Activated naive CD4-positive, alpha-beta T cell treated with anti-CD3 and anti-CD28 coated beads, Interleukin-2, amount 50 U/mL, for 72 hours (primary cell): ENCODE data around the gene DIPK1C. TPM values are rescaled to one million over a fixed set of nuclear protein-coding genes. Genes with fewer than 3 reads are reported as not detected.

ENCODE experiments used
- ATAC-seq, 2 donors: fragments of 150-1000 bp; cut with Tn5 transposase; 2 replicates each; pipeline ENCODE4 v1.10.0; 2021; ENCODE audit warnings: mild to moderate bottlenecking in 2 of 2, moderate library complexity in 2 of 2
- DNase-seq, 2 donors: peaks; one replicate each; pipeline ENCODE4 v3.0.0; 2021 to 2022; ENCODE audit warnings: low spot score in 2 of 2
- H3K27ac Mint-ChIP-seq, 2 donors: one replicate each; pipeline ENCODE4 v1.8.0; 2022; ENCODE audit warnings: mild to moderate bottlenecking in 2 of 2, mixed read lengths in 2 of 2
- H3K36me3 Mint-ChIP-seq, 2 donors: one replicate each; pipeline ENCODE4 v1.8.0; 2022; ENCODE audit warnings: mixed read lengths in 2 of 2
- H3K9me3 Mint-ChIP-seq, 2 donors: one replicate each; pipeline ENCODE4 v1.8.0; 2022; ENCODE audit warnings: mixed read lengths in 2 of 2
- total RNA-seq, 2 donors: library from RNA; stranded (reverse); gene quantifications; one replicate each; pipeline ENCODE4 v1.2.3, GENCODE V29; 2022

The DIPK1C gene
- total RNA-seq, 2 donors from 2014 or later, result not detected

- ATAC-seq (no peak), DNase-seq (no peak)
- Mint-ChIP-seq H3K27ac (no peak overlapping the region), H3K9me3 (no peaks in the 10 kb centered on the region), H3K36me3 (no peaks in the 10 kb centered on the region)
Measured at GRCh38 chr18:74444104-74444503, 13.0 kb downstream of the DIPK1C start.

- Mint-ChIP-seq H3K36me3 (no peaks in the 10 kb centered on the region), H3K9me3 (no peaks in the 10 kb centered on the region), H3K27ac (no peak overlapping the region)
- ATAC-seq, result no peak
- no peak for DNase-seq
Measured at GRCh38 chr18:74440808-74441427, 16.2 kb downstream of the DIPK1C start.

GRCh38 chr18:74438091-74438490 is 19.0 kb downstream of the DIPK1C start:
- no peak overlapping the region for H3K27ac Mint-ChIP-seq
- no peak for ATAC-seq

GRCh38 chr18:74436158-74436769 is 20.8 kb downstream of the DIPK1C start:
- no peak for ATAC-seq
- no peaks in the 10 kb centered on the region for H3K9me3 Mint-ChIP-seq
- no peak overlapping the region for H3K27ac Mint-ChIP-seq
- no peak for DNase-seq
- no peaks in the 10 kb centered on the region for H3K36me3 Mint-ChIP-seq

More at GRCh38 chr18:74438091-74438490, 19.0 kb downstream of the DIPK1C start:
- Mint-ChIP-seq H3K36me3 (no peaks in the 10 kb centered on the region), H3K9me3 (no peaks in the 10 kb centered on the region)
- no peak for DNase-seq

GRCh38 chr18:74435740-74436139 is 21.4 kb downstream of the DIPK1C start:
- Mint-ChIP-seq H3K9me3 (no peaks in the 10 kb centered on the region), H3K27ac (no peak overlapping the region), H3K36me3 (no peaks in the 10 kb centered on the region)
- no peak for ATAC-seq
- no peak for DNase-seq

DNA sequence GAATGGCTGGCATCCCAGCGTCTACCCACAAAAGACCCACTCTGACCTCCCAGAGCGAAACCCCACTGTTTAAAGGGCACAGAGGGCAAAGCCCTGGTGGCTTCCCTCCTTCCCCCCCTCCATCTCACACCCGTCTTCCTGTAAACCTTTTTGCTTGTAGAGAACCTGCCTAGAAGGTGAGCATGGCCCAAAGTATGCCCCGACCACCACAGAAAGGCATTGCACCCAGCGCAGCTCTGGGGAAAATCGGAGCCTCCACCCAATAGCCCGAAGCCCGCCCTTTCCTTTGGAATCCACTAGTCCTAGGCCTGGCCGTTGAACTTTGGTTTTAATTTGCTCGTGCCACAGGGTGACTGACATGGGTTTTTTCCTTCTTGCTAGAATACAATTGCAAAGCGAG is 22.6 kb downstream of the DIPK1C start:
- DNase-seq (no peak), ATAC-seq (no peak)
- Mint-ChIP-seq H3K36me3 (no peaks in the 10 kb centered on the region), H3K27ac (no peak overlapping the region), H3K9me3 (no peaks in the 10 kb centered on the region)

DNA sequence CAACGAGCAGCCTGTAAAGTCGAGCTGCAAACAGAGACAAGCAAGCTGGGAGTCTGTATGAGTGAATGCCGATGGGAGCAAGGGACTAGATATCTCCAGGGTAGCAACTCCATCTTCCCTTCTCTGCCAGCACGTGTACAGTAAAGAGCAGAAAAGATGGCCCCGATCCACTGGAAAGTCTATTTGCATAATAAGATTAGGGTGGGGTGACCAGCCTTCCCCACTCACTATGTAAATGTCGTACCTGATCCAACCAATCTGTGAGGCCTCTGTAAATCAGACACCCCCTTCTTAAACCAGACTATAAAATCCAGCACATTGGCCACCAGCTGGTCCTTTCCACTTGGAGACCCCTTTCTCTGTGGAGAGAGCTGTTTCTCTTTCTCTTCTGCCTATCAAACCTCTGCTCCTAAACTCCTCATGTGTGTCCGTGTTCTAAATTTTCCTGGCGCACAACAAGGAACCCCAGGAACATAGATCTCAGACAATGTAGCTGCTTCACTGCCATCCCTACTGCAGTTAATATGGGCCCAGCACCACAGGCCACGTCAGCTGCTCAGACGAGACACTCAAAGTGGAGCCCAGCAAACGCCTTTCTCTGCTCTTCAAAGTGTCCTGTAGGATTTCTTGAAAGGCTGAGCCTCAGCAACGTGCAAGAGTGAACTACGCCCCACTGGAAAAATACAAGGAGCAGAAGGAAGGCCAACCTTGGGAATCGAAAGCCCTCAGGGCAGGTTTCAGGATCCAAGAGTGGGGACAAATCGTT is 26.1 kb downstream of the DIPK1C start:
- Mint-ChIP-seq H3K27ac (peak overlapping the region in 1 of 2 donors; percentile 75), H3K36me3 (no peaks in the 10 kb centered on the region), H3K9me3 (no peaks in the 10 kb centered on the region)
- DNase-seq (no peak), ATAC-seq (no peak)

- Mint-ChIP-seq H3K36me3 (no peaks in the 10 kb centered on the region), H3K9me3 (no peaks in the 10 kb centered on the region), H3K27ac (no peak overlapping the region)
- DNase-seq, result no peak
- no peak for ATAC-seq
Measured at GRCh38 chr18:74430231-74430630, 26.9 kb downstream of the DIPK1C start.

DNA sequence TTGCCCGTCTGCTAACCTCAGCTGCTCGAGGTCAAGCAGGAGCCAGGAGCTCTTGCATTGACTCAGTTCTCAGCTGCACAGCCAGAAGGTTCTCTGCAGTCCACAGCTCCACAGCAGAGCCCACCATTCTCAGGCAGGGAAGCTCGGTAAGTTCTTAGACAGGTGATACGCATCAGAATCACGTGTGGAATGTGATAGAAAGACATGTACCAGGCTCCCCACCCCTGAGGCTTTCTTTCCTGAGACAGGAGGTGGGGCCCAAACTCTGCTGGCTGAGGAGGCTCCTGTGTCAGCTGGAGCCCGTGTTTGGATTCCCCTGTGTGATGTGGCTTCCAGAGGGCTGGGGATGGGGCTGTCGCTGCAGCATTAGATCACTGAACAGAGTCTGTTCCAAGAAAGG is 28.0 kb downstream of the DIPK1C start:
- H3K27ac Mint-ChIP-seq, result no peak overlapping the region
- no peak for ATAC-seq
- H3K36me3 Mint-ChIP-seq, result peaks cover 3 to 7% of the 10 kb centered on the region in 2 donors

DNA sequence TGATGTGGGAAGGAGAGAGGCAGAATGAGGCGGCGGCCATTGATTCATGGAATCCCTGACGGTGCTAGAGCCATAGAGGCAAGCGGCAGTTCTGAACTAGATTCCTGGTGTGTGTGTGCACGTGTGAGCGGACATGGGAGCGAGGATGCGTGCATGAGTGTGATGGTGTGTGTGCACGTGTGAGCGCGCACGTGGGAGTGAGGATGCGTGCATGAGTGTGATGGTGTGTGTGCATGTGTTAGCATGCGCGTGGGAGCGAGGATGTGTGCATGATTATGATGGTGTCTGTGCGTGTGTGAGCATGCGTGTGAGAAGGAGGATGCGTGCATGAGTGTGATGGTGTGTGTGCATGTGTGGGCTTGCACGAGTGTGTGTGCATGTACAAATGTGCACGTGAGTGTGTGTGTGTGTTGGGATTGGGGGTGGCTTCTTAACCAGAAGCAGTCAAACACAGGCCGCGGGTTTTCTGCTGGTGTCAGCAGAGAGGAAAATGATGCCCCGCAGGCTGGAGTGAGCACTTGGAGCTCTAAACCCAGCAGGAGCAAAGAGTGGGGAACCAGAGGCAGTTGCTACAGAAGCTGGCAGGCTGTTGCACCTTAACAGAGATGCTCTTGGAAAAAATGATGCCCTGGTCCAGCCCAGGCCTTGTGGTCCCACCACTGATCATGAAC is 29.5 kb downstream of the DIPK1C start:
- Mint-ChIP-seq H3K27ac (no peak overlapping the region), H3K9me3 (peaks cover 4 to 5% of the 10 kb centered on the region in 2 donors), H3K36me3 (peaks cover 6 to 9% of the 10 kb centered on the region in 2 donors)
- no peak for DNase-seq
- no peak for ATAC-seq

More for the DNA sequence above, 28.0 kb downstream of the DIPK1C start:
- DNase-seq, result no peak
- H3K9me3 Mint-ChIP-seq, result peaks cover 2 to 3% of the 10 kb centered on the region in 2 donors

DNA sequence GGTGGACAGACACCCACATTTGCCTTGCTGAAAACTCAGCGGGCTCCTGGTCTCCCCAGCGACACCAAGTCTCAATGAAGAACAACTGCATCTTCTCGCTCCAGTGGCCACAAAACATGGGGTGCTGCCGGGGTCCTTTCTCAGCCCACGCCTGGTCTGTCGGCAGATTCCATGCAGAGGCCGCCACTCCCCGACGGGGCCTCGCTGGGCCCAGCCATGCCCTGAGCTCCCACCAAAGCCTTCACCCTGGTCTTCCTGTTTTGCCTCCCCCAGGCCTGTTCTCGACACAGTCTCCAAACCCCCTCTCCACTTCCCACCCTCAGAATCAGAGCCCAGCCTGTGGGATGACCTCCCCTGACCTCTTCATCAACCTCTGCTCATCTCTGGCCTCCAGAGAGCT is 31.2 kb downstream of the DIPK1C start:
- no peak for ATAC-seq

GRCh38 chr18:74425161-74425560 is 31.9 kb downstream of the DIPK1C start:
- Mint-ChIP-seq H3K36me3 (peaks cover 6 to 9% of the 10 kb centered on the region in 2 donors), H3K27ac (no peak overlapping the region)
- DNase-seq, result no peak

More for the DNA sequence above, 31.2 kb downstream of the DIPK1C start:
- peaks cover 4 to 8% of the 10 kb centered on the region in 2 donors for H3K9me3 Mint-ChIP-seq
- DNase-seq, result no peak
- no peak overlapping the region for H3K27ac Mint-ChIP-seq
- peaks cover 6 to 9% of the 10 kb centered on the region in 2 donors for H3K36me3 Mint-ChIP-seq

GRCh38 chr18:74422541-74422940 is 34.6 kb downstream of the DIPK1C start:
- no peak for ATAC-seq

More at GRCh38 chr18:74425161-74425560, 31.9 kb downstream of the DIPK1C start:
- no peak for ATAC-seq
- peaks cover 4 to 9% of the 10 kb centered on the region in 2 donors for H3K9me3 Mint-ChIP-seq

DNA sequence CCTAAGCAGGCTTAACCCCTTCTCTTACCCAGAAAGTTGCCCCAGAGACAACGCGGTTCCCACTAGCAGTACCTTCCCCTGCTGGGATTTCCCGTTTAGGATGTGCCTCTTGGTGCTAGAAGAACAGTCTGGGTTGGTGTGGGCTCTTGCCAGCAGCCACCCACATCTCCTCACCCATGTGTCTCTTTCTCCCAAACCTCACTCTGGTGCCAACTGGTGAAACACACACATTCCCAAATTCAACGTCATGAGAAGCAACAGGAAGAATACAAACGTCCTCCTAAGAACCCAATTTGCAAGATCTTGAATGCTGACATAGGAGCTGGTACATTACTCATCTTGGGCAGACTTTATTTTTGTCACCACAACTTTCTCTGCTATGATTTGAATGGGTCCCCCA is 36.2 kb downstream of the DIPK1C start:
- no peak for ATAC-seq
- peaks cover 6 to 9% of the 10 kb centered on the region in 2 donors for H3K36me3 Mint-ChIP-seq
- no peak overlapping the region for H3K27ac Mint-ChIP-seq
- peaks cover 4 to 9% of the 10 kb centered on the region in 2 donors for H3K9me3 Mint-ChIP-seq
- DNase-seq, result no peak

More at GRCh38 chr18:74422541-74422940, 34.6 kb downstream of the DIPK1C start:
- no peak for DNase-seq
- Mint-ChIP-seq H3K36me3 (peaks cover 6 to 9% of the 10 kb centered on the region in 2 donors), H3K27ac (no peak overlapping the region), H3K9me3 (peaks cover 4 to 9% of the 10 kb centered on the region in 2 donors)

DNA sequence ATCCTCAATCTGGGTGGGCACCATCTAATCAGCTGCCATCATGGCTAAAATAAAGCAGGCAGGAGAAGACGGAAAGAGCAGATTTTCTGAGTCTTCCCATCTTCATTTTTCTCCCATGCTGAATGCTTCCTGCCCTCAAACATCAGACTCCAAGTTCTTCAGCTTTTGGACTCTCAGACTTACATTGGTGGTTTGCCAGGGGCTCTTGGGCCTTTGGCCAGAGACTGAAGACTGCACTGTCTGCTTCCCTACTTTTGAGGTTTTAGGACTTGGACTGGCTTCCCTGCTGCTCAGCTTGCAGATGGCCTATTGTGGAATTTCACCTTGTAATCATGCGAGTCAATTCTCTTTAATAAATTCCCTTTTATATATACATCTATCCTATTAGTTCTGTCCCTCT is 36.6 kb downstream of the DIPK1C start:
- peaks cover 6 to 9% of the 10 kb centered on the region in 2 donors for H3K36me3 Mint-ChIP-seq
- DNase-seq (no peak), ATAC-seq (no peak)
- no peak overlapping the region for H3K27ac Mint-ChIP-seq
- peaks cover 4 to 9% of the 10 kb centered on the region in 2 donors for H3K9me3 Mint-ChIP-seq

GRCh38 chr18:74419761-74420160 is 37.3 kb downstream of the DIPK1C start:
- peaks cover 4 to 9% of the 10 kb centered on the region in 2 donors for H3K9me3 Mint-ChIP-seq
- no peak for DNase-seq
- H3K27ac Mint-ChIP-seq, result peak overlapping the region in 1 of 2 donors; percentile 56
- ATAC-seq, result no peak
- peaks cover 6 to 8% of the 10 kb centered on the region in 2 donors for H3K36me3 Mint-ChIP-seq

DNA sequence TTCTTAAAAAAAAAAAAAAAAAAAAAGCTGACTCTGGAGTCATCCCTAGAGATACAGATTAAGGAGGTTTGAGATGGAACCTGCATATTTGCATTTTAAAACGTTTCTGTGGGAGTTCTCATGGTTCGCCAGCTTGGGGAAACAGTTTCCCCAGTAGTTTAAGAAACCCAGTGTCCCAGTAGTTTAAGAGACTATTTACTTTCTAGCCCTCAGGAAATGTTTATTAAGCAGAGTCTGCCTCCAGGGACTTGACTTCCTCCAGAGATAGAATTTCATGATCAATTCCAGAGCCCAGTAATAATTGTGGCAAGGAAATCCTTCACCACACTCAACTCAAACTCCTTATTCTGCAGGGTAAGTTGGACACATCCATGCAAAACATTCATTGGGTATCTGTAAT is 39.1 kb downstream of the DIPK1C start:
- Mint-ChIP-seq H3K9me3 (peaks cover 0 to 5% of the 10 kb centered on the region in 2 donors), H3K36me3 (no peaks in the 10 kb centered on the region), H3K27ac (no peak overlapping the region)
- ATAC-seq, result no peak
- DNase-seq, result no peak
